HFF-Myc (cell line): ENCODE data around the gene FLT3.
"Not testable (repeated sequence)": the region's sequence is repeated elsewhere in the genome, so short reads cannot be mapped to it uniquely, and the experiment has no call there.

ENCODE experiments used
- DNase-seq: peaks from one replicate; pipeline ENCODE4 v3.0.0-alpha.2; 2011; ENCODE audit warnings: low read depth; ENCODE audit errors: extremely low read depth
- H3K4me3 ChIP-seq: replicated peaks from 2 replicates; pipeline ENCODE4 v1.5.1; 2011; ENCODE audit warnings: low read depth, mild to moderate bottlenecking, control low read depth, low read length
- TF ChIP-seq, protein P1 (sequence below): IDR thresholded peaks from 2 replicates; pipeline ENCODE4 v1.5.1; 2012; ENCODE audit warnings: mild to moderate bottlenecking, low read depth, low read length, control low read depth; ENCODE audit errors: missing control alignments

The FLT3 gene

DNA sequence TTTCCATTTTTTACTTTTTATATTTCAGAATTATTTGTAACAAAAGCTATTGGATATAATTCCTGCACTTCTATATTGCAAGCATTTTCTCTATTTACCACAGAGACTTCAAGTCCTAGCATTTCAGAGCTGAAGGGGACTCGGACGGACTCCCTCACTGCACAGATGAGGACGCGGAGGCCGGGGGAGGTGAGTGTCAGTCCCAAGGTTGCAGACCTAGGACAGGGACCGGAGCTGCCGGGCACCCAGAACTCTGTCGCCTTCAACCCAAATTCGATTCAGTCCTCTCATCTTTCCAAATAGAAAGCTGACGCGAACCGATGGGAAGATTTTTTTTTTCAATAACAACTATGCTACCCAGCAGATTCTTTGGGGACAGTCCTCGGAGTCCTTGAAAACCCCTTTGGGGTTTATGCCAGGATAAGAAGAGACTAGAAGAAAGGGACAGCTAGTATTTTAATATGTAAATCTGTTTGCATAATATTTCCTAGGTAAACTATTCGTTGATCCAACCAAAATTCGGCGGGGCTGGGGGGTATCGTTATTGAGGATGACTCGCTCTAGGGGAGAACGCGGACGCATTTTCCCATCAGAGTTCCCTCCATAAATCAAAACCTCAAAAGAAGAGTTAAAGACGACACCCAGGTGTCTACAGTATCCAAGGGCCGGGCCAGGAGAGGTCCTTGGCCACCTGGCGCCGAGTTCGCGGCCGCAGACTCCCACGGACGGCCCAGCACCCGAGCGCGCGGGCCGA lies 803 bp downstream of the FLT3 start:
- TF ChIP-seq, protein P1, sequence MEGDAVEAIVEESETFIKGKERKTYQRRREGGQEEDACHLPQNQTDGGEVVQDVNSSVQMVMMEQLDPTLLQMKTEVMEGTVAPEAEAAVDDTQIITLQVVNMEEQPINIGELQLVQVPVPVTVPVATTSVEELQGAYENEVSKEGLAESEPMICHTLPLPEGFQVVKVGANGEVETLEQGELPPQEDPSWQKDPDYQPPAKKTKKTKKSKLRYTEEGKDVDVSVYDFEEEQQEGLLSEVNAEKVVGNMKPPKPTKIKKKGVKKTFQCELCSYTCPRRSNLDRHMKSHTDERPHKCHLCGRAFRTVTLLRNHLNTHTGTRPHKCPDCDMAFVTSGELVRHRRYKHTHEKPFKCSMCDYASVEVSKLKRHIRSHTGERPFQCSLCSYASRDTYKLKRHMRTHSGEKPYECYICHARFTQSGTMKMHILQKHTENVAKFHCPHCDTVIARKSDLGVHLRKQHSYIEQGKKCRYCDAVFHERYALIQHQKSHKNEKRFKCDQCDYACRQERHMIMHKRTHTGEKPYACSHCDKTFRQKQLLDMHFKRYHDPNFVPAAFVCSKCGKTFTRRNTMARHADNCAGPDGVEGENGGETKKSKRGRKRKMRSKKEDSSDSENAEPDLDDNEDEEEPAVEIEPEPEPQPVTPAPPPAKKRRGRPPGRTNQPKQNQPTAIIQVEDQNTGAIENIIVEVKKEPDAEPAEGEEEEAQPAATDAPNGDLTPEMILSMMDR, result no peak
- DNase-seq, result no peak
- H3K4me3 ChIP-seq, result peak overlapping the region; percentile 28

DNA sequence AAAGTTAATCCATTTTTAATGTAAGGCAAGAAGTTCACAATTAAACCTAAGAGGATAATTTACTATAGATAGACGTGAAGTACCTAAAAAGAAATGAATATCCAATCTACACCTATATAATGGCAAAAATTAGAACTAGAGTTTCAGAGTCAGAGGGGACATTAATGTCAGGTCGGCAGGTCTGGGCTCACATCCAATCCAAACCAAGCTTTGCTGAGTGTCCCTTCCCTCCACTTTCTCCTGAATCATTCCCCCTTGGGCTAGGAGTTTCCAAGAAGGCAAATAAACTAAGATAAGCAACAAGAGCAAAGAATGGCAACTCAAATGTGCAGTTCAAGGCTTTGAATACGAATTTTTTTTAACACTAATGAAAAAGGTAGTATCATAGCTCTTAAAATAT lies 2.9 kb downstream of the FLT3 start:
- no peak overlapping the region for H3K4me3 ChIP-seq
- no peak for DNase-seq
- TF ChIP-seq, protein P1, result no peak

DNA sequence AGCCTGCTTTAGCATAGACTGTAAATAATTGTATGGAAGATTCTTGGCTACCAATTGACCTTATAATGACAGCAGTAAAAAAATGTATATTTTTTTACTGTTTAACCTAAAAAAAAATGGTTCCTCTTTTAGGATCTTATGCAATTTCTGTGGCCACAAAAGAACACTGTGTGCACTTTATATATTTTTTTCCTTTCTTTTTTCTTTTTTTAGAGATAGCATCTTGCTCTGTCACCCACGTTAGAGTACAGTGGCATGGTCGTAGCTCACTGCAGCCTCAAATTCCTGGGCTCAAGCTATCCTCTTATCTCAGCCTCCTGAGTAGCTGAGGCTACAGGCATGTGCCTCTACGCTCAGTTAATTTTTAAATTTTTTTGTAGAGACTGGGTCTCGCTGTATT lies 6.1 kb downstream of the FLT3 start:
- no peak for DNase-seq
- TF ChIP-seq, protein P1, result no peak
- no peak overlapping the region for H3K4me3 ChIP-seq

DNA sequence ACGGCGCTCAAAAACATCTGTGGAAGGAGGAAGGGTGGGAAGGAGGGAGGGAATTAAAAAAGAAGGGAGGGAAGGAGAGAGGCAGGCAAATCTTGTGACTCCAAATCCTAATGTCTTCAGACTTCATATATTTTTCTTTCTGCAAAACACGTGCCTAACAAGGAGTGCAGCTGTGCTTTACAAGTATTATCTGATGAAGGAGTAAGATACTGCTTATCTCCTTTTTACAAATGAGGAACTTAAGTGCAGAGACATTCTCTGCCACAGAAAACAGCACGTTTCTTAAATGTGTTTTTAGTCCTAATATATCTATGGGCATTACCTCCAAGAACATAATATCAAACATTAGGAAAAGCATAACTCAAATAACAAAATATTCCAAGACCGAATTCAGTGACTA lies 6.5 kb downstream of the FLT3 start:
- DNase-seq, result no peak
- H3K4me3 ChIP-seq, result no peak overlapping the region
- TF ChIP-seq, protein P1, result no peak

DNA sequence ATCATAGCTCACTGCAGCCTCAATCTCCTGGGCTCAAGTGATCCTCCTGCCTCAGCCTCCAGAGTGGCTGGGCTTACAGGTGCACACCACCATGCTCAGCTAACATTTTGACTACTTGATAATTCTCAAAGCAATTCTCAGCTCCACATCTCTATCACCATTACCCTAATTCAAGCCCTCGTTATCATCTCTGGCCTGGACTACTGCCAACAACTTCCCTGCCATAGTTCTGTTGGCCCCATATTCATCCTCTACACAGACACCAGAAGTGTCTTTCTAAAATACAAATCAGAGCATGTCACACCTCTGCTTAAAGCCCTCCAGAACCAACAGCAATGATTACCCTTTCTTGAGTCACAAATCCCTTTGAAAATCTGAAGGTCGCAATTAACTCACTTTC lies 7.9 kb downstream of the FLT3 start:
- TF ChIP-seq, protein P1, result no peak
- no peak overlapping the region for H3K4me3 ChIP-seq
- DNase-seq, result no peak

DNA sequence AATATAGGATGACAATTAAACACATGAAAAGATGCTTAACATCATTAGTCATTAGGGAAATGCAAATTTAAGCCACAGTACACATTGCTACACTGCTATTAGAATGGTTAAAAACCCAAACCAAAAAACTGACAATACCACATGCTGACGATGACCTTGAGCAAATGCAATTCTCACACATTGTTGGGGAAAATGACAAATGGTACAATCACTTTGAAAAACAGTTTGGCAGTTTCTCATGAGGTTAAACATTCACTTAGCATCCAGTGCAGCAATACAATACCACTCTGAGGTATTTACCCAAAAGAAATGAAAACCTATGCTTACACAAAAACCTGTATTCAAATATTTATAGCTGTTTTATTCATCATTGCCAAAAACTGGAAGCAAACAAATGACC lies 11.3 kb downstream of the FLT3 start:
- TF ChIP-seq, protein P1, result no peak
- no peak for DNase-seq
- no peak overlapping the region for H3K4me3 ChIP-seq

DNA sequence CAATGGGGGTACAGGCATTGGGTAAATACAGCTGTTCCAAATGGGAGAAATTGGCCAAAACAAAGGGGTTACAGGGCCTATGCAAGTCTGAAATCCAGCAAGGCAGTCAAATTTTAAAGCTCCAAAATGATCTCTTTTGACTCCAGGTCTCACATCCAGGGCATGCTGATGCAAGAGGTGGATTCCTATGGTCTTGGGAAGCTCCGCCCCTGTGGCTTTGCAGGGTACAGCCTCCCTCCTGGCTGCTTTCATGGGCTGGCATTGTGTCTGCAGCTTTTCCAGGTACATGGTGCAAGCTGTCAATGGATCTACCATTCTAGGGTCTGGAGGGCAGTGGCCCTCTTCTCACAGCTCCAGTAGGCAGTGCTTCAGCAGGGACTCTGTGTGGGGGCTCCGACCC lies 22.6 kb downstream of the FLT3 start:
- not testable (repeated sequence) for DNase-seq, H3K4me3 ChIP-seq
